Vagina (tissue), 2 donors: Measurements from ENCODE around the gene SLC17A7. TPM values are rescaled to one million over a fixed set of nuclear protein-coding genes. Genes with fewer than 3 reads are reported as not detected.

Experiments used
- DNase-seq, 2 donors: peaks; one replicate each; pipeline ENCODE4 v3.0.0-alpha.2; 2017; ENCODE audit errors: extremely low spot score in 2 of 2
- H3K27ac ChIP-seq: fragments of 200-600 bp; sonication (generic); one replicate; pipeline ENCODE4 v1.5.1; 2019
- H3K27me3 ChIP-seq: fragments of 200-600 bp; sonication (generic); one replicate; pipeline ENCODE4 v1.5.1; 2019
- H3K36me3 ChIP-seq, 2 donors: fragments of 200-600 bp; sonication (generic); one replicate each; pipeline ENCODE4 v1.5.1; 2017 to 2019
- H3K4me1 ChIP-seq: fragments of 200-600 bp; sonication (generic); one replicate; pipeline ENCODE4 v1.5.1; 2019
- H3K4me3 ChIP-seq, 2 donors: fragments of 200-600 bp; sonication (generic); 1 replicate in 1 of 2; 2 replicates in 1 of 2; pipeline ENCODE4 v1.5.1; 2016 to 2019
- H3K9me3 ChIP-seq: fragments of 200-600 bp; sonication (generic); one replicate; pipeline ENCODE4 v1.5.1; 2019
- CTCF ChIP-seq, 3 experiments: fragments of 450-650 bp in 2 of 3; fragments of 200-600 bp in 1 of 3; sonication (generic) in 1 of 3; IDR thresholded peaks; one replicate each; pipeline ENCODE4 v1.5.1; 2017 to 2019; ENCODE audit warnings: antibody characterized with exemption in 3 of 3, mild to moderate bottlenecking in 2 of 3, moderate library complexity in 2 of 3
- POLR2A ChIP-seq, 2 donors: fragments of 450-650 bp; IDR thresholded peaks; one replicate each; pipeline ENCODE4 v1.6.1; 2017; ENCODE audit warnings: antibody characterized with exemption in 2 of 2, mild to moderate bottlenecking in 2 of 2, moderate library complexity in 2 of 2
- POLR2AphosphoS5 ChIP-seq, 2 donors: sonication (generic); formaldehyde crosslinking; IDR thresholded peaks; one replicate each; pipeline ENCODE4 v1.9.0; 2017; ENCODE audit warnings: antibody characterized with exemption in 2 of 2, mild to moderate bottlenecking in 2 of 2, low read depth in 1 of 2; ENCODE audit not compliant: insufficient read depth in 1 of 2
- intact Hi-C: fragments of 100-400 bp; cut with DNase I; formaldehyde crosslinking; loops from one replicate; pipeline ENCODE4 v1.15.1; 2023
- total RNA-seq: library from RNA; depleted of rRNA; stranded (reverse); fragments of >200 nt; gene quantifications from one replicate; pipeline ENCODE4 v1.2.3, GENCODE V29; 2016

Gene SLC17A7
- total RNA-seq, 1 donor from 2014 or later = 0.74 TPM

- intact Hi-C loops = loop anchor here (5.0 kb wide), 1 partner anchor 43 kb away; no protein-coding TSS in a partner anchor
Measured at GRCh38 chr19:49435670-49436069, 5.7 kb downstream of the SLC17A7 start.

GRCh38 chr19:49434907-49435583 is 6.3 kb downstream of the SLC17A7 start:
- intact Hi-C loops = loop anchor here (5.0 kb wide), 1 partner anchor 43 kb away; no protein-coding TSS in a partner anchor
- no peaks in the 10 kb centered on the region for H3K9me3 ChIP-seq
- no peaks in the 10 kb centered on the region for H3K4me1 ChIP-seq

More at GRCh38 chr19:49435670-49436069, 5.7 kb downstream of the SLC17A7 start:
- Histone ChIP-seq H3K27ac (no peak overlapping the region), H3K4me1 (peaks cover 3% of the 10 kb centered on the region), H3K27me3 (peaks cover 7% of the 10 kb centered on the region), H3K4me3 (no peak overlapping the region), H3K9me3 (no peaks in the 10 kb centered on the region), H3K36me3 (no peaks in the 10 kb centered on the region)
- no peak for TF ChIP-seq POLR2AphosphoS5 (IDR thresholded peaks at IDR 0.05; ENCODE audit: insufficient read depth in 1 of 2, low read depth in 1 of 2)
- no peak for TF ChIP-seq POLR2A (IDR thresholded peaks at IDR 0.05)
- no peak for TF ChIP-seq CTCF (IDR thresholded peaks at IDR 0.05)
- no peak for DNase-seq

GRCh38 chr19:49433240-49433901 is 8.0 kb downstream of the SLC17A7 start:
- intact Hi-C loops = no loop called here
- no peak for DNase-seq
- no peaks in the 10 kb centered on the region for H3K9me3 ChIP-seq
- TF ChIP-seq POLR2AphosphoS5 (IDR thresholded peaks at IDR 0.05; ENCODE audit: insufficient read depth in 1 of 2, low read depth in 1 of 2) (no peak), POLR2A (IDR thresholded peaks at IDR 0.05) (no peak), CTCF (IDR thresholded peaks at IDR 0.05) (no peak)
- H3K27me3 ChIP-seq = peaks cover 7% of the 10 kb centered on the region
- H3K4me3 ChIP-seq = no peak overlapping the region
- peaks cover 5% of the 10 kb centered on the region for H3K4me1 ChIP-seq
- H3K36me3 ChIP-seq = no peaks in the 10 kb centered on the region
- no peak overlapping the region for H3K27ac ChIP-seq

More at GRCh38 chr19:49434907-49435583, 6.3 kb downstream of the SLC17A7 start:
- Histone ChIP-seq H3K36me3 (no peaks in the 10 kb centered on the region), H3K27ac (no peak overlapping the region), H3K4me3 (no peak overlapping the region), H3K27me3 (peaks cover 7% of the 10 kb centered on the region)
- DNase-seq = no peak
- no peak for TF ChIP-seq CTCF (IDR thresholded peaks at IDR 0.05)
- no peak for TF ChIP-seq POLR2AphosphoS5 (IDR thresholded peaks at IDR 0.05; ENCODE audit: insufficient read depth in 1 of 2, low read depth in 1 of 2)
- no peak for TF ChIP-seq POLR2A (IDR thresholded peaks at IDR 0.05)

GRCh38 chr19:49432141-49433073 is 8.9 kb downstream of the SLC17A7 start:
- Histone ChIP-seq H3K27me3 (peaks cover 8% of the 10 kb centered on the region), H3K4me3 (no peak overlapping the region)
- DNase-seq = no peak

More at GRCh38 chr19:49432141-49433073, 8.9 kb downstream of the SLC17A7 start:
- no peaks in the 10 kb centered on the region for H3K9me3 ChIP-seq
- intact Hi-C loops = no loop called here
- H3K27ac ChIP-seq = no peak overlapping the region
- peaks cover 14% of the 10 kb centered on the region for H3K4me1 ChIP-seq
- H3K36me3 ChIP-seq = no peaks in the 10 kb centered on the region
- no peak for TF ChIP-seq POLR2A (IDR thresholded peaks at IDR 0.05)
- TF ChIP-seq POLR2AphosphoS5 (IDR thresholded peaks at IDR 0.05; ENCODE audit: insufficient read depth in 1 of 2, low read depth in 1 of 2) = no peak
- no peak for TF ChIP-seq CTCF (IDR thresholded peaks at IDR 0.05)
